Osteoblast (primary cell): ENCODE measurements around the gene YIPF5. TPM values are rescaled to one million over a fixed set of nuclear protein-coding genes. Genes with fewer than 3 reads are reported as not detected.

ENCODE experiments used
- DNase-seq: peaks from one replicate; pipeline ENCODE4 v3.0.0; 2011; ENCODE audit warnings: low spot score, mixed read lengths; ENCODE audit not compliant: insufficient read length; ENCODE audit errors: missing footprints
- H2AFZ ChIP-seq: 2 replicates; pipeline ENCODE4 v1.6.0; 2011; ENCODE audit warnings: mild to moderate bottlenecking, low read length
- H3K27ac ChIP-seq: 2 replicates; pipeline ENCODE4 v1.5.1; 2011; ENCODE audit warnings: mild to moderate bottlenecking, low read depth, low read length, moderate library complexity
- H3K27me3 ChIP-seq: 2 replicates; pipeline ENCODE4 v1.6.0; 2012; ENCODE audit warnings: mild to moderate bottlenecking, control low read depth, inconsistent platforms, low read length, moderate library complexity; ENCODE audit not compliant: insufficient read depth
- H3K36me3 ChIP-seq: 2 replicates; pipeline ENCODE4 v1.5.1; 2011; ENCODE audit warnings: mild to moderate bottlenecking, low read length, control low read depth, moderate library complexity; ENCODE audit not compliant: insufficient read depth
- H3K4me1 ChIP-seq: 2 replicates; pipeline ENCODE4 v1.5.1; 2011; ENCODE audit warnings: mild to moderate bottlenecking, low read length, control low read depth, moderate library complexity; ENCODE audit not compliant: insufficient read depth
- H3K4me2 ChIP-seq: 2 replicates; pipeline ENCODE4 v1.6.0; 2011; ENCODE audit warnings: mild to moderate bottlenecking, low read length; ENCODE audit not compliant: insufficient read depth
- H3K4me3 ChIP-seq: fragments of 200-600 bp; sonication (generic); 3 replicates; pipeline ENCODE4 v1.5.1; 2012; ENCODE audit warnings: mild to moderate bottlenecking, low read length, inconsistent platforms; ENCODE audit not compliant: insufficient read depth
- H3K79me2 ChIP-seq: 2 replicates; pipeline ENCODE4 v1.6.0; 2012; ENCODE audit warnings: mild to moderate bottlenecking, low read length, control low read depth, inconsistent platforms; ENCODE audit not compliant: insufficient read depth
- H3K9me3 ChIP-seq: 2 replicates; pipeline ENCODE4 v1.5.1; 2011; ENCODE audit warnings: low read depth, low read length, control low read depth
- H4K20me1 ChIP-seq: 2 replicates; pipeline ENCODE4 v1.6.0; 2012; ENCODE audit warnings: mild to moderate bottlenecking, low read length, control low read depth; ENCODE audit not compliant: insufficient read depth
- total RNA-seq: library from RNA; depleted of rRNA; stranded (reverse); fragments of >200 nt; gene quantifications from 2 replicates; pipeline ENCODE4 v1.2.3, GENCODE V29; 2012
- TF ChIP-seq, protein P1 (sequence below): IDR thresholded peaks from 2 replicates; pipeline ENCODE4 v1.5.1; 2011; ENCODE audit warnings: mild to moderate bottlenecking, low read depth, low read length, moderate library complexity; ENCODE audit errors: extremely low read depth

The YIPF5 gene
- total RNA-seq, 1 donor: 99.5 TPM

DNA sequence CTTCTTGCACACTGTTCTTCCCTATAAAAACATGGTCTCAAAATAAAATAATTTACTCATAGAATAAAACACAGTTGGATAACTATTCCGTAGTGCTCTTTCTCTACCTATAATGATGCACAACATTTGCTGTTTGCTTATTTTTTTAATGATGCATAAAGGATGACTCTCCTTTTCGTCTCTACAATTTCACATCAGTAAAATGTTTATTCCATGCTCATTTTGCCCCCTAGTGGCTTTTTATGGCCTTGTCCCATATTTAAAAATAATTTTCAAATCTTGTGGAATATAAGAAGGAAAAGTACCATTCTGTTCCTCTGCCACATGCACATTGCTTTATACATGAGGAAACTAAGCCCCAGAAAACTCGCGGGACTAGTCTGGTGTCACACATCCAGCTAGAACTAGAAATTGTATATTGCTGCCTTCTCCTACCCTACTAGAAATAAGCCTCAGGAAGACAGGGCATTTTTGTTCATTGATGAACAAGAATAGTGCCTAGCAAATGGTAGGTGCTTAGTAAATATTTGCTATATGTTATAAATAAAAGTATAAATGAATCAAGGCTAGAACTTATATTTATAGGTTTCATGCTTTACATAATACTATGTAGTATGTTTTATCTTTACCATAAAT is 12.9 kb upstream of the YIPF5 start:
- peaks cover 16% of the 10 kb centered on the region for H3K4me1 ChIP-seq
- no peaks in the 10 kb centered on the region for H3K27me3 ChIP-seq
- DNase-seq: peak; percentile 85
- H4K20me1 ChIP-seq: no peaks in the 10 kb centered on the region
- H3K79me2 ChIP-seq: no peaks in the 10 kb centered on the region
- no peak overlapping the region for H3K4me3 ChIP-seq
- no peaks in the 10 kb centered on the region for H3K9me3 ChIP-seq
- peak overlapping the region; percentile 69 for H2AFZ ChIP-seq
- H3K27ac ChIP-seq: no peak overlapping the region
- no peaks in the 10 kb centered on the region for H3K36me3 ChIP-seq
- TF ChIP-seq, protein P1, sequence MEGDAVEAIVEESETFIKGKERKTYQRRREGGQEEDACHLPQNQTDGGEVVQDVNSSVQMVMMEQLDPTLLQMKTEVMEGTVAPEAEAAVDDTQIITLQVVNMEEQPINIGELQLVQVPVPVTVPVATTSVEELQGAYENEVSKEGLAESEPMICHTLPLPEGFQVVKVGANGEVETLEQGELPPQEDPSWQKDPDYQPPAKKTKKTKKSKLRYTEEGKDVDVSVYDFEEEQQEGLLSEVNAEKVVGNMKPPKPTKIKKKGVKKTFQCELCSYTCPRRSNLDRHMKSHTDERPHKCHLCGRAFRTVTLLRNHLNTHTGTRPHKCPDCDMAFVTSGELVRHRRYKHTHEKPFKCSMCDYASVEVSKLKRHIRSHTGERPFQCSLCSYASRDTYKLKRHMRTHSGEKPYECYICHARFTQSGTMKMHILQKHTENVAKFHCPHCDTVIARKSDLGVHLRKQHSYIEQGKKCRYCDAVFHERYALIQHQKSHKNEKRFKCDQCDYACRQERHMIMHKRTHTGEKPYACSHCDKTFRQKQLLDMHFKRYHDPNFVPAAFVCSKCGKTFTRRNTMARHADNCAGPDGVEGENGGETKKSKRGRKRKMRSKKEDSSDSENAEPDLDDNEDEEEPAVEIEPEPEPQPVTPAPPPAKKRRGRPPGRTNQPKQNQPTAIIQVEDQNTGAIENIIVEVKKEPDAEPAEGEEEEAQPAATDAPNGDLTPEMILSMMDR: peak; percentile 74
- peak overlapping the region; percentile 5 for H3K4me2 ChIP-seq

DNA sequence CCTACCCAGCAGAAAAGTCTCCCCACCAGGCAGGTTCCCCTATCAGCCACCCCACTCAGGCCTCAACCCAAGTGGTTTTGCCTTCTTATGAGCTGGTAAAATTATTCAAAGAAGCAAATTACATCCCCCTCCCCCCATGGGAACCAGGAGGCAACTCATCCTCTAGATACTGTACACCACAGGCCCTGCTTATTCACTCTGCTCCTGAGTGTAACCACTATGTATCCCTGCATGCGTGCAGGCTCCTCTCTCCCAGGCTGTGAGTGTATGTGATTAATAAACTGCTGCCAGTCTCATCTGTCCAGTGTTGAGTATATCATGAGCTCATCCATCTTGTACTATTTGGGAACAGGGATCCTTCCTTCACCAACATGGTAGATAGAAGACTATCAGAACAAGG is 8.8 kb upstream of the YIPF5 start:
- H2AFZ ChIP-seq: no peak overlapping the region

DNA sequence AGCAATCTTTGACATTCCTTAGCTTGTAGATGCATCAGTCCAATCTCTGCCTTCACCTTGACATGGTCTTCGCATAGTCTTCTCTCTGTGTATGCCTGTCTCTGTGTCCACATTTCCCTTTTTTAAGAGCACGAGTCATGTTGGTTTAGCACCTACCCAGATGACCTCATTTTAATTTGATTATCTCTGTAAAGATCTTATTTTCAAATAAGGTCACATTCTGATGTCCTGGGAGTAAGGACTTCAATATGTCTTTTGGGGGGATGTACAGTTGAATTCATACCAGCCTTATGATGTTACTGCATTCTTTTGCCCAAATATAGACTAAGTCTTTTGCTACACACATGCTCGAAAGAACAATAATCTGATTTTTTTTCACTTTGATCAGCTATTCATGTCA is 7.1 kb upstream of the YIPF5 start:
- Histone ChIP-seq H4K20me1 (no peaks in the 10 kb centered on the region), H2AFZ (peak overlapping the region; percentile 77), H3K4me3 (no peak overlapping the region), H3K4me2 (peak overlapping the region; percentile 14), H3K79me2 (no peaks in the 10 kb centered on the region), H3K36me3 (no peaks in the 10 kb centered on the region), H3K27ac (no peak overlapping the region), H3K27me3 (no peaks in the 10 kb centered on the region), H3K9me3 (no peaks in the 10 kb centered on the region), H3K4me1 (peaks cover 11% of the 10 kb centered on the region)
- TF ChIP-seq, protein P1: no peak
- DNase-seq: peak; percentile 26

More for the DNA sequence above, 8.8 kb upstream of the YIPF5 start:
- H3K9me3 ChIP-seq: no peaks in the 10 kb centered on the region
- no peak for DNase-seq
- TF ChIP-seq, protein P1: no peak
- H3K4me3 ChIP-seq: no peak overlapping the region
- H3K4me1 ChIP-seq: peaks cover 11% of the 10 kb centered on the region
- H3K36me3 ChIP-seq: no peaks in the 10 kb centered on the region
- no peaks in the 10 kb centered on the region for H4K20me1 ChIP-seq
- H3K27me3 ChIP-seq: no peaks in the 10 kb centered on the region
- H3K79me2 ChIP-seq: no peaks in the 10 kb centered on the region
- peak overlapping the region; percentile 15 for H3K27ac ChIP-seq
- H3K4me2 ChIP-seq: no peak overlapping the region

DNA sequence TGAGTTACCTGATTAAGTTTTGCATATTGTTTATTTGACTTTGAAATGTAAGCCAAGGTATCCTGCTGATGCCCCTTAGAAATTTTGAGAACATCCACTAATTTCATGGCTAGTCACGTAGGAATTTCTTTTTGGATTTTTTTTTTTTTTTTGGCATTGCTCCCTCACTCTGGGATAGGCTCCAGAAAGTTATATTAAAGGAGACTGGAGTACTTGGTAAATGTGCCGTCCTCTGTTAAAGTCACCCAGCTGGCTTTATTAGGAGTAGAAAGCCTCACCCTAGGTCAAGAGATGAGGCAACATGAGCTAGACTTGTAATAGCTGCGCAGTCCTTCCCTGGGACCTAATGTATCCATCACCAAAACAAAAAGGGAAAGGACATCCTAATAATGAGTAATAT is 3.3 kb upstream of the YIPF5 start:
- Histone ChIP-seq H3K27ac (no peak overlapping the region), H3K4me3 (no peak overlapping the region), H3K36me3 (peaks cover 2% of the 10 kb centered on the region), H3K9me3 (no peaks in the 10 kb centered on the region), H2AFZ (peak overlapping the region; percentile 42), H3K79me2 (peaks cover 17% of the 10 kb centered on the region), H3K4me1 (peaks cover 22% of the 10 kb centered on the region), H3K27me3 (no peaks in the 10 kb centered on the region), H3K4me2 (no peak overlapping the region), H4K20me1 (peaks cover 5% of the 10 kb centered on the region)
- DNase-seq: no peak
- TF ChIP-seq, protein P1: no peak
